CD4-positive, alpha-beta T cell treated with Interferon alpha-2 for 1 hour (primary cell): ENCODE results near the gene MAGEA9.
"Not testable (repeated sequence)": the region's sequence is repeated elsewhere in the genome, so short reads cannot be mapped to it uniquely, and the experiment has no call there.

Experiments used
- DNase-seq, 2 donors: peaks; one replicate each; pipeline ENCODE4 v3.0.0-alpha.2; 2020 to 2022

The MAGEA9 gene

DNA sequence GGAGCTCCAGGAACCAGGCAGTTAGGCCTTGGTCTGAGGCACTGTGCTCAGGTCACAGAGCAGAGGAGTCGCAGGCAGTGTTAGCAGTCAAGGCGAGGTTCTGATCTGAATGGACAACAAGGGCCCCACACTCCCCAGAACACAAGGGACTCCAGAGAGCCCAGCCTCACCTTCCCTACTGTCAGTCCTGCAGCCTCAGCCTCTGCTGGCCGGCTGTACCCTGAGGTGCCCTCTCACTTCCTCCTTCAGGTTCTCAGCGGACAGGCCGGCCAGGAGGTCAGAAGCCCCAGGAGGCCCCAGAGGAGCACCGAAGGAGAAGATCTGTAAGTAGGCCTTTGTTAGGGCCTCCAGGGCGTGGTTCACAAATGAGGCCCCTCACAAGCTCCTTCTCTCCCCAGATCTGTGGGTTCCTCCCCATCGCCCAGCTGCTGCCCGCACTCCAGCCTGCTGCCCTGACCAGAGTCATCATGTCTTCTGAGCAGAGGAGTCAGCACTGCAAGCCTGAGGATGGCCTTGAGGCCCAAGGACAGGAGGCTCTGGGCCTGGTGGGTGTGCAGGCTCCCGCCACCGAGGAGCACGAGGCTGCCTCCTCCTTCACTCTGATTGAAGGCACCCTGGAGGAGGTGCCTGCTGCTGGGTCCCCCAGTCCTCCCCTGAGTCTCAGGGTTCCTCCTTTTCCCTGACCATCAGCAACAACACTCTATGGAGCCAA, 26.2 kb downstream of the MAGEA9 start:
- no peak for DNase-seq

DNA sequence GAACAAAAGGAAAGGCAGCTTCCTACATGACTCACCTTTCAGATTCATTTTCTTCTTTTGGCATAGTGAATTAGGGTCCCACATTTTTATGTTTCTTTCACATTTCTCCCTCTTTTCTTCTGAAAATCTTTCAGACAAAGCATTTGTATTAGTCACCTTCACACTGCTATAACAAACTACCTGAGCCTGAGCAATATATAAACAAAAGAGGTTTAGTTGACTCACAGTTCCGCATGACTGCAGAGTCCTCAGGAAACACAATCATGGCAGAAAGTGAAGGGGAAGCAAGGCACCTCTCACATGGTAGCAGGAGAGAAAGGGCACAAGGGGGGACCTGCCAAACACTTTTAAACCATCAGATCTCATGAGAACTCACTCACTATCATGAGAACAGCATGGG, 36.9 kb downstream of the MAGEA9 start:
- DNase-seq: no peak

DNA sequence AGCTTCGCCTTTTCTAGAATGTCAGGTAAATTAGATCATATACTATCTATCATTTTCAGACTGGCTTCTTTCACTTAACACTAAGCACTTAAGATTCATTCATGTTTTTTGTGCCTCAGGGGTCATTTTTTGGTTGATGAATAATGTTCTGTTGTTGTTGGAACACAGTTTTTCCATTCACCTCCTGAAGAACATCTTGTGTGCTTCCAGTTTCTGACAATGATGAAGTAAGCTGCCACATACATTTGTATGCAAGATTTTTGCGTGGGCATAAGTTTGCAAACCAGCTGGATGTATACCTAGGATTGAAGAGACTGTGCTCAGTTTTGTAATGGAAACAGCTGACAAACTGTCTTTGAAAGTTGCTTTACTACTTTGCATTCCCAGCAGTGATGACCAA, 37.6 kb downstream of the MAGEA9 start:
- DNase-seq: no peak

DNA sequence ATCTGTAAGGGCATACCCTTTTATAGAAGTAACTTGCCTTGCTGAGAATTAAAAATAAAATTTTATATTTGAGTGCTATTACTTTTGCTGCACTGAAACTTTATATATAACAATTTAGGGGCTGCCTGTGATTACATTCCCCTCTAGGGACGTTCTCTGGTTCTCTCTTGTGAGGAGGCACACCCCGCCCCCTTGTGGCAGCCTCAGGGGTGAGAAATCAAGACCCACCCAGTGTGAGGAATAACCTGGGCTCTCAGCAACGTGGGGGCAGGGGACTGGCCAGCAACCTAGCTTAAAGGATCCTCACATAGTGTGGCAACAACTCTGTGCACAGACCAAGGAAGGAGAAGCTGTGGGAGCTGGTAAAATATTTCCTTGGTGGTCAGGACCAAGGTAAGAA, 43.7 kb downstream of the MAGEA9 start:
- peak; percentile 23 to 55 for DNase-seq

DNA sequence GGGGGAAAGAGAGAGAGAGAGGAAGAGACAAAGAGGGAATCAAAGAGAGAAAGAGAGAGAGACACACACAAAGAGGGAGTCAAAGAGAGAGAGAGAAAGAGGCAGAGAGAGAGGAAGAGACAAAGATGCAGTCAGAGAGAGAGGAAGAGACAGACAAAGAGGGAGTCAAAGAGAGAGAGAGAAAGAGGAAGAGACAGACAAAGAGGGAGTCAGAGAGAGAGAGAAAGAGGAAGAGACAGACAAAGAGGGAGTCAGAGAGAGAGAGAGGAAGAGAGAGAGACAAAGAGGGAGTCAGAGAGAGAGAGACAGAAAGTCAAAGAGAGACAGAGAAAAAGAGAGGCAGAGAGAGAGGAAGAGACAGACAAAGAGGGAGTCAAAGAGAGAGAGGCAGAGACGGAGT, 45.5 kb downstream of the MAGEA9 start:
- DNase-seq: no peak

DNA sequence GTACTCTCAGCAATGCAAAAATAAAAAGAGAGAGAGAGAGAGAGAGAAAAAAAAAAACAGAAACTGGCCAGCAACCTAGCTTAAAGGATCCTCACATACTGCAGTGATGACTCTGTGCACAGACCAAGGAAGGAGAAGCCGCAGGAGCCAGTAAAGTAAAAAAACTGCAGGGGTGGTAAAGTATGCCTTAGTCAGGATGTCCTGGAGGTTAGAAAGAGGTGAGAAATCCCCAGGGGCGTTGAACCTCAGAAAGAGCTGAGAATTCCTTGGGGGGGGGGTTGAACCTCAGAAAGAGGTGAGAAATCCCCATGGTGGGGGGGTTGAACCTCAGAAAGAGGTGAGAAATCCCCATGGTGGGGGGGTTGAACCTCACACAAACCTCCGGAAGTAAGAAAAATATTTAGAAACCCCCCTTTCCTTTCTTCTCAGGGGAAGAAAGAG, 48.0 kb downstream of the MAGEA9 start:
- DNase-seq: peak in 1 of 2 donors; percentile 63

DNA sequence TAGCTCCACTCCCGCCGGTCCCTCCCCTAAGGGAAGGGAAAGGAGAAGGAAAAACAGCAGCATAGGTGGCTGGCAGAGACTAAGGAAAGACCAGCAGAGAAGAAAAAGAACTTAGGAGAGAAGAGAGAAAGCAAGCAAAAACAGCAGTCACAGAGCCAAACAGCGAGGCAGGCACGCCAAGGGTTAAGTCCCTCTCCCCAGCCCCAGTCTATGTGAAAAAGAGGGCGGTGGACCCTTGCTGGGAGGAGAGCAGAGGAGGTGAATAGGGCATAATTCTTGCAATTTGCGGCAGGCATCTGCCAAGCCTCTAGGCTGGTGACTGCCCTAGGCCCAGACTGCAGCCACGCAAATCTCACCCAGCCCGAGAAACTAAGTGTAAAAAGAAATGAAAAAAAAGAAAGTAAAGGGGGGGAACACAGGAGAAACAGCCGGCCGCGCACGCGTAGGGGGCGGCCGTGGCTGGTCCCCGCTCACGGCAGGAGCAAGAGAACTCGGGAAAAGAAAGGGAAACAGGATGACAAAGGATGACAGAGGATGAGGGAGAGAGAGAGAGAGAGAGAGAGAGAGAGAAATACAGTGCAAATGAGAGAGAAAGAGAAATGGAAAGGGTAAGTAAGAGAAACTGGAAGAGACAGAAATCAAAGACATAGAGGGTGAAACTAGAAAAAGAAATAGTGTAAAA, 48.6 kb downstream of the MAGEA9 start:
- peak; percentile 9 to 38 for DNase-seq

DNA sequence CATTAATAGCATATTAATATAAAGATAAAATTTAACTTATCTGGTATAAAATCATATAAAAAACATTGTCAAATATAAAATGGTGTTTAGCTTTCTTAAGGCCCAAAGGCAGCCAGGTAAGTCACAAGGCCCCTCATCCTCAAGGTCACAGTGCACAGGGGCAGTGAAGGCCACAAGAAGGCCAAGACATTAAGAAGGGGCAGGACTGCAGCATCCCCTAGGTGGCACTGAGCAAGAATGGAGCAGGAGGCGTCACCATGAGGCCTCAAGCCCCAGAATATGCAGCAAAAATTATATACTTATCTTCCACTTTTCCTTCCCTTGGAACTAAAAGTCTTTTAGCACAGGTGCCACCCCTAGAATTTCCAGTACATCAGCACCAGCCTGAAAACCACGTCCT, 49.7 kb downstream of the MAGEA9 start:
- DNase-seq: no peak

DNA sequence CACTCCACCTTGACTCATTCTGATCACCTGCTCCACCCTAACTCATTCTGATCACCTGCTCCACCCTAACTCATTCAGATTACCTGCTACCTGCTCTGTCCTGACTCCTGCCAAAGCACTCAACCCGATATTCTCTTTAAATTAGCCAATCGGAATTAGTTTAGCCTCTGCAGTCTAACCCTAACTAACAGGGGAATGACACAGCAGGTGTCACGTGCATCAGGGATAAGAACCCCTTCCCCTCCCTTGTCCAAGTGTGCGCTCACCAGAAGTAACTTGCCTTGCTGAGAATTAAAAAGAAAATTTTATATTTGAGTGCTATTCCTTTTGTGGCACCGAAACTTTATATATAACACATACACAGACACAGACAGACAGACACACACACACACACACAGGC, 55.0 kb downstream of the MAGEA9 start:
- DNase-seq: not testable (repeated sequence)

DNA sequence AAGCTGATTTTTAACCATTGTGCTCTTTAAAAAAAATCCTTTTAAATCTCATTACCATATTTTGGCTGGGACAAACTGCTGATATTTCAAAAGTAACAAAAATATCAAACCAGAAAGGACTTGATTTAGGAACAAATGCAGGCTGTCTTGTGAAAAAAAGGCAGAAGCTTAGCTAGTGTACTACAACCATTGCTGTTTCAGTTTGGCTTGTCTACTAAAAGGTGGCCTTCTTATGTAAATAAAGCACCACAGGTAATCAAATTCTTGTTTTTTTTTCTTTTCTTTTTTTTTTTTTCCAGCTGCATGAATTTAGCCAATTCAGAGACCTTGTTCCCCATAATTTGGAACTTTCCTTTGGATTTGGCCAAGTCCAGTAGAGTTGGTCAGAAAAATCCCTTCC, 55.4 kb downstream of the MAGEA9 start:
- DNase-seq: no peak
